ENCODE data around the gene ACCSL. TPM values are rescaled to one million over a fixed set of nuclear protein-coding genes. Genes with fewer than 3 reads are reported as not detected.

Gene ACCSL
- total RNA-seq, 2 experiments from 2014 or later, result not detected

GRCh38 chr11:44018127-44018521 is 29.7 kb upstream of the ACCSL start:
- CTCF ChIA-PET, result no interaction called here
- H3K4me3 Mint-ChIP-seq, result no peak overlapping the region
- TF ChIP-seq CTCF (IDR thresholded peaks at IDR 0.05), result no peak
- intact Hi-C loops (cut with micrococcal nuclease), result no loop called here
- H3K9me3 Mint-ChIP-seq, result no peaks in the 10 kb centered on the region
- H3K27ac Mint-ChIP-seq, result no peak overlapping the region
- POLR2A ChIA-PET, result no interaction called here
- DNase-seq (no peak), ATAC-seq (no peak)
- no peaks in the 10 kb centered on the region for H3K36me3 Mint-ChIP-seq (ENCODE audit: low read depth)
- no peaks in the 10 kb centered on the region for H3K4me1 Mint-ChIP-seq (ENCODE audit: low read depth)
- H3K27me3 Mint-ChIP-seq, result peaks cover 8% of the 10 kb centered on the region

DNA sequence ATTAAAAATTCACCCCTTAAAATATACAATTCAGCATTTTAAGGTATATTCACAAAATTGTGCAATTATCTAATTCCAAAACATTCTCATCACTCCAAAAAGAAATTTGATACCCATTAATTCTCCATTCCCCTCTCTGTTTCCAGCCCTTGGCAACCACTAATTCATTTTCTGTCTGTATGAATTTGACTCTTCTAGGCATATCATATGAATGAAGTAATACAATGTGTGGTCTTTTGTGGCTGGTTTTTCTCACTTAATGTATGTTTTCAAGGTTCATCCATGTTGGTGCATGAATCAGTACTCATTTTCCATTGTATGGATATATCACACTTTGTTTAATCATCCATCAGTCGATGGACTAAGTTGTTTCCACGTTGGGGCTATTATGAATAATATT is 29.0 kb upstream of the ACCSL start:
- DNase-seq (no peak), ATAC-seq (no peak)
- intact Hi-C loops (cut with micrococcal nuclease), result no loop called here
- ChIA-PET CTCF (no interaction called here), POLR2A (no interaction called here)
- no peak overlapping the region for H3K27ac Mint-ChIP-seq
- peaks cover 11% of the 10 kb centered on the region for H3K27me3 Mint-ChIP-seq
- no peak for TF ChIP-seq CTCF (IDR thresholded peaks at IDR 0.05)
- no peak overlapping the region for H3K4me3 Mint-ChIP-seq
- no peaks in the 10 kb centered on the region for H3K36me3 Mint-ChIP-seq (ENCODE audit: low read depth)
- H3K4me1 Mint-ChIP-seq (ENCODE audit: low read depth), result no peaks in the 10 kb centered on the region
- no peaks in the 10 kb centered on the region for H3K9me3 Mint-ChIP-seq

DNA sequence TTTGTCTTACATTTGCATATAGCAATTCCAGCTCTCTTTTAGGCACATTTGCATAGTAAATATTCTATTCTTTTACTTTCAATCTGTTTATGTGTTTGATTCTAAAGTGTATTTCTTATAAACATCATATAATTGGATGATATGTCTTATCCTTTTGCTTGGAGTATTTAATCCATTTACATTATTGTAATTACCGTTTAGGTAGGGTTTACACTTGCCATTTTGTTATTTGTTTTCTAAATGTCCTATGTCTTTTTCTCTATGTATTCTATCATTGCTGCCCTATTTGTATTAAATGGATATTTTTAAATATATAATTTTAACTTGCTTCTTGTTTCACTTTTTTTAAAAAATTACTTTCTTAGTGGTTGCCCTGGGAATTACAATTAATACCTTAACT is 22.8 kb upstream of the ACCSL start:
- no peak overlapping the region for H3K4me3 Mint-ChIP-seq
- H3K27me3 Mint-ChIP-seq, result peaks cover 26% of the 10 kb centered on the region
- TF ChIP-seq CTCF (IDR thresholded peaks at IDR 0.05), result no peak

GRCh38 chr11:44025727-44026126 is 22.1 kb upstream of the ACCSL start:
- Mint-ChIP-seq H3K27ac (no peak overlapping the region), H3K4me3 (no peak overlapping the region), H3K4me1 (ENCODE audit: low read depth) (no peaks in the 10 kb centered on the region), H3K27me3 (peaks cover 29% of the 10 kb centered on the region), H3K36me3 (ENCODE audit: low read depth) (no peaks in the 10 kb centered on the region), H3K9me3 (peaks cover 7% of the 10 kb centered on the region)
- ChIA-PET POLR2A (no interaction called here), CTCF (no interaction called here)
- no peak for ATAC-seq
- no peak for TF ChIP-seq CTCF (IDR thresholded peaks at IDR 0.05)
- intact Hi-C loops (cut with micrococcal nuclease), result no loop called here
- no peak for DNase-seq

More for the DNA sequence above, 22.8 kb upstream of the ACCSL start:
- CTCF ChIA-PET, result no interaction called here
- no peak overlapping the region for H3K27ac Mint-ChIP-seq
- DNase-seq (no peak), ATAC-seq (no peak)
- no peaks in the 10 kb centered on the region for H3K36me3 Mint-ChIP-seq (ENCODE audit: low read depth)
- H3K4me1 Mint-ChIP-seq (ENCODE audit: low read depth), result no peaks in the 10 kb centered on the region
- POLR2A ChIA-PET, result no interaction called here
- intact Hi-C loops (cut with micrococcal nuclease), result no loop called here
- H3K9me3 Mint-ChIP-seq, result peaks cover 7% of the 10 kb centered on the region

- ATAC-seq, result no peak
- H3K27me3 Mint-ChIP-seq, result peaks cover 25% of the 10 kb centered on the region
- DNase-seq, result no peak
- H3K9me3 Mint-ChIP-seq, result peaks cover 7% of the 10 kb centered on the region
- intact Hi-C loops (cut with micrococcal nuclease), result no loop called here
- H3K36me3 Mint-ChIP-seq (ENCODE audit: low read depth), result no peaks in the 10 kb centered on the region
- no peak overlapping the region for H3K4me3 Mint-ChIP-seq
- no peak for TF ChIP-seq CTCF (IDR thresholded peaks at IDR 0.05)
- ChIA-PET POLR2A (no interaction called here), CTCF (interaction anchor here (0.9 kb wide), 1 partner anchor 139 kb away, joined by 3 read pairs; no protein-coding TSS in a partner anchor)
- H3K4me1 Mint-ChIP-seq (ENCODE audit: low read depth), result no peaks in the 10 kb centered on the region
- H3K27ac Mint-ChIP-seq, result no peak overlapping the region
Observed at GRCh38 chr11:44028401-44028800, 19.4 kb upstream of the ACCSL start.
